ENCODE results near the gene OSBPL9. TPM values are rescaled to one million over a fixed set of nuclear protein-coding genes. Genes with fewer than 3 reads are reported as not detected.
"Not testable (repeated sequence)": the region's sequence is repeated elsewhere in the genome, so short reads cannot be mapped to it uniquely, and the experiment has no call there.

The OSBPL9 gene
- total RNA-seq, 4 donors from 2014 or later, result 56.9 to 110 (median 78.3) TPM

GRCh38 chr1:51794868-51795267 lies 178.0 kb downstream of the OSBPL9 start:
- ATAC-seq, result no peak
- H3K27me3 ChIP-seq, result no peaks in the 10 kb centered on the region
- TF ChIP-seq, protein P1, sequence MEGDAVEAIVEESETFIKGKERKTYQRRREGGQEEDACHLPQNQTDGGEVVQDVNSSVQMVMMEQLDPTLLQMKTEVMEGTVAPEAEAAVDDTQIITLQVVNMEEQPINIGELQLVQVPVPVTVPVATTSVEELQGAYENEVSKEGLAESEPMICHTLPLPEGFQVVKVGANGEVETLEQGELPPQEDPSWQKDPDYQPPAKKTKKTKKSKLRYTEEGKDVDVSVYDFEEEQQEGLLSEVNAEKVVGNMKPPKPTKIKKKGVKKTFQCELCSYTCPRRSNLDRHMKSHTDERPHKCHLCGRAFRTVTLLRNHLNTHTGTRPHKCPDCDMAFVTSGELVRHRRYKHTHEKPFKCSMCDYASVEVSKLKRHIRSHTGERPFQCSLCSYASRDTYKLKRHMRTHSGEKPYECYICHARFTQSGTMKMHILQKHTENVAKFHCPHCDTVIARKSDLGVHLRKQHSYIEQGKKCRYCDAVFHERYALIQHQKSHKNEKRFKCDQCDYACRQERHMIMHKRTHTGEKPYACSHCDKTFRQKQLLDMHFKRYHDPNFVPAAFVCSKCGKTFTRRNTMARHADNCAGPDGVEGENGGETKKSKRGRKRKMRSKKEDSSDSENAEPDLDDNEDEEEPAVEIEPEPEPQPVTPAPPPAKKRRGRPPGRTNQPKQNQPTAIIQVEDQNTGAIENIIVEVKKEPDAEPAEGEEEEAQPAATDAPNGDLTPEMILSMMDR (IDR thresholded peaks at IDR 0.05), result no peak
- no peak for TF ChIP-seq EP300 (IDR thresholded peaks at IDR 0.05)
- TF ChIP-seq POLR2AphosphoS5 (IDR thresholded peaks at IDR 0.05), result no peak
- no peak for TF ChIP-seq POLR2A (IDR thresholded peaks at IDR 0.05)
- H3K9me3 ChIP-seq, result no peaks in the 10 kb centered on the region
- H3K27ac ChIP-seq, result no peak overlapping the region
- no peaks in the 10 kb centered on the region for H3K4me1 ChIP-seq
- H3K4me3 ChIP-seq, result no peak overlapping the region
- peaks cover under 1 to 100% of the 10 kb centered on the region in 2 donors for H3K36me3 ChIP-seq

DNA sequence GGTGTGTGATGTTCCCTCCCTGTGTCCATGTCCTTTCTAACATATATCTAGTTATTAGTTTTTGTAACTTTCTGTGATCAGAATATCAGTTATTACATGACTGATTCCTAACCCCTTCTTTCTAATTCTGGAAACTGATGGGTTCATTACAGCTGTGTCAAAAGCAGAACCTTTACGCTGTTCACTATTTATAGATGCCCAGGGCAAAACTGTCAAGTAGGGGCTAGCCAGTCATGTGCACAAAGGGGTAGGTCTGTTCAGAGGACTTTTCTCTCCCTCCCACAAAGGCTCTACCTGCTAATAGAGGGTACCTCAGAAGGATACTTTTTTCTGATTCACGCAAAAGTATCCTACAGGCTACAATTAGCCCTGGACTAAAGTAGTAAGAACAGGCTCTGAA lies 182.5 kb downstream of the OSBPL9 start:
- no peaks in the 10 kb centered on the region for H3K27me3 ChIP-seq
- H3K4me1 ChIP-seq, result no peaks in the 10 kb centered on the region
- peaks cover 3 to 98% of the 10 kb centered on the region in 2 donors for H3K36me3 ChIP-seq
- WGBS, 2 donors (ENCODE audit: low coverage in 1 of 2), result 92 to 100% methylated on average over 2 of the region's 2 CpGs
- H3K27ac ChIP-seq, result no peak overlapping the region
- TF ChIP-seq POLR2A (IDR thresholded peaks at IDR 0.05), result no peak
- TF ChIP-seq POLR2AphosphoS5 (IDR thresholded peaks at IDR 0.05), result no peak
- TF ChIP-seq, protein P1 (IDR thresholded peaks at IDR 0.05), result no peak
- TF ChIP-seq EP300 (IDR thresholded peaks at IDR 0.05), result no peak
- H3K9me3 ChIP-seq, result no peaks in the 10 kb centered on the region
- ATAC-seq, result no peak
- no peak overlapping the region for H3K4me3 ChIP-seq

DNA sequence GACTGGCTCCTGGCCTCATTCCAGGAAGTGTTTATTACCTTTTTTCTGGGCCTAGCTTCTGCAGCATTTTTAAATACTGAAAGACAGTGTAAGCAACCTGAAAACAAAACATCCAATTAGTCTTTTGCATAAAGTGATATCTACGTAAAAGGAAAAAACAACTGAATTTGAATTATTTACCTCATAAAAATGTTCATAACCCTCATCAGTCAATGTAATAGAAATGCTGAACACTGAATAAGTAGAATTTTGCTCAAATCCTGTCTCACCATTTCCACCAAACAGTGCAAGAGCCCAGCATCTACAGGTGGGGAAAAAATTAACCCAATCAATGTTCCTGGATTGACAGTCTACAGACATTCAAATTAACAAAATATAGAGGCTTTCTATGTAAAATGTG lies 197.6 kb downstream of the OSBPL9 start:
- Histone ChIP-seq H3K27ac (no peak overlapping the region), H3K9me3 (no peaks in the 10 kb centered on the region), H3K27me3 (no peaks in the 10 kb centered on the region), H3K4me1 (no peaks in the 10 kb centered on the region), H3K4me3 (no peak overlapping the region), H3K36me3 (peaks cover 0 to 97% of the 10 kb centered on the region in 2 donors)
- TF ChIP-seq POLR2A (IDR thresholded peaks at IDR 0.05) (no peak), POLR2AphosphoS5 (IDR thresholded peaks at IDR 0.05) (no peak), EP300 (IDR thresholded peaks at IDR 0.05) (no peak)
- TF ChIP-seq, protein P1 (IDR thresholded peaks at IDR 0.05), result no peak
- 100% methylated on average over 1 of the region's 1 CpG for WGBS, 2 donors (ENCODE audit: low coverage in 1 of 2)
- no peak for ATAC-seq

DNA sequence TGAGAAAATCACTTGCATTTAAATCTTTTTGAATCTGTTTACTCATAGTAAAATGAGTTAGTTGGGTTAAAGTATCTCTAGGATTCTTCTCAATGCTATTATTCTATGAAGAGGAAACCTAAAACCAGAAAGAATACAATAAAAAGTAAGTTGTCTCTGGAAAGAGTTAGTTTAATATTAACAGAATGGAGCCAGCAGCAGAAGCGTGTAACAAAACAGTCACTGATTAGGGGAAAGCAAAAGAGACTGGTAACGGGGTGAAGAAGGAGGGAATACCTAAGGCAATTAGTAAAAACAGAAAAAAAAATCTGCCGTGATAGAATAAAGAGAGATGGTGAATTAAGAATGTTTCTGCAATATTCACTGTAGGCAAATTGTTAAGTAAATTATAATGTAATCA lies 201.6 kb downstream of the OSBPL9 start:
- no peak overlapping the region for H3K27ac ChIP-seq
- H3K9me3 ChIP-seq, result no peaks in the 10 kb centered on the region
- peaks cover 3 to 95% of the 10 kb centered on the region in 2 donors for H3K36me3 ChIP-seq
- 85 to 87% methylated on average over 2 to 3 of the region's 3 CpGs for WGBS, 2 donors (ENCODE audit: low coverage in 1 of 2)
- no peaks in the 10 kb centered on the region for H3K4me1 ChIP-seq
- TF ChIP-seq, protein P1 (IDR thresholded peaks at IDR 0.05), result no peak
- no peak for TF ChIP-seq POLR2A (IDR thresholded peaks at IDR 0.05)
- no peak overlapping the region for H3K4me3 ChIP-seq
- no peaks in the 10 kb centered on the region for H3K27me3 ChIP-seq
- ATAC-seq, result no peak

GRCh38 chr1:51819021-51819420 lies 202.1 kb downstream of the OSBPL9 start:
- not testable (repeated sequence) for H3K9me3 ChIP-seq, H3K4me3 ChIP-seq, H3K27me3 ChIP-seq, H3K27ac ChIP-seq, ATAC-seq, H3K4me1 ChIP-seq
- WGBS, 2 donors (ENCODE audit: low coverage in 1 of 2), result 87 to 91% methylated on average over 7 to 9 of the region's 9 CpGs
- H3K36me3 ChIP-seq, result peaks cover 3 to 94% of the 10 kb centered on the region in 2 donors

GRCh38 chr1:51819810-51820209 lies 202.9 kb downstream of the OSBPL9 start:
- Histone ChIP-seq H3K4me1 (no peaks in the 10 kb centered on the region), H3K36me3 (peaks cover 3 to 94% of the 10 kb centered on the region in 2 donors), H3K27ac (no peak overlapping the region), H3K27me3 (no peaks in the 10 kb centered on the region), H3K9me3 (no peaks in the 10 kb centered on the region), H3K4me3 (no peak overlapping the region)
- 100% methylated on average over 1 of the region's 1 CpG for WGBS, 2 donors (ENCODE audit: low coverage in 1 of 2)
- TF ChIP-seq POLR2AphosphoS5 (IDR thresholded peaks at IDR 0.05) (no peak), EP300 (IDR thresholded peaks at IDR 0.05) (no peak), POLR2A (IDR thresholded peaks at IDR 0.05) (no peak)
- TF ChIP-seq, protein P1 (IDR thresholded peaks at IDR 0.05), result no peak
- ATAC-seq, result no peak
